Measurements from ENCODE around the gene OR56A5. TPM values are rescaled to one million over a fixed set of nuclear protein-coding genes. Genes with fewer than 3 reads are reported as not detected.

Gene OR56A5
- not detected for total RNA-seq
- not detected for polyA plus RNA-seq
- long read RNA-seq, donor 1: 0 reads
- long read RNA-seq, donor 2: 0 reads
- long read RNA-seq, donor 3: 0 reads

DNA sequence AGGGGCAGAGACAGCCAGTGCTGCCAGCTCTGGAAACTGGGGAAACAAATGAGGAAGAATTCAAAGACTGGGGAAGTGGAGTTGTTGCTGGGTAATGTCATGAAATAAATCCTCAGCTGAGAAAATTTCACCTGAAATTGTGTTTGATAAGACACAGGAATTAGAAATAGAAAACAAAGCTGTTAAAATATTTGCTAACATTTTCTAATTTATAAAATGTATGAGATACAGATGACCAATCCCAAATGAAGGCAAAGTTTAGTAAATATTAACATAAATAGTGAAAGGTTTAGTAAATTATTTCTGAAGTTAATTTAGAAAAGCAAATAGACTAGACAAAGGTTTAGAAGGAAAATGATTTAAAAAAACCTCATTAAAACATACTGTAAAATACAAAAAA, at the start of gene OR56A5:
Gene OR56A5 (minus strand): TSS at position 101 of the 400 bp plus-strand sequence. CDS start 0 bp downstream, at position 101.
- Histone ChIP-seq H3K4me1 (no peaks in the 10 kb centered on the region), H3K27ac (no peak within 1 kb of the TSS), H3K9me3 (peaks cover 0 to 17% (median 3%) of the 10 kb centered on the region in 11 donors), H3K36me3 (no peaks in the 10 kb centered on the region), H3K4me3 (no peak within 1 kb of the TSS), H3K27me3 (peaks cover 0 to 2% (median 0%) of the 10 kb centered on the region in 7 donors)
- no peak for TF ChIP-seq CTCF (IDR thresholded peaks at IDR 0.05)
- intact Hi-C loops (cut with DNase I): loop anchor here in 1 of 10 donors (10.0 kb wide), 1 partner anchor 794 kb away; no protein-coding TSS in a partner anchor
- DNase-seq: no peak
- no peak for ATAC-seq

DNA sequence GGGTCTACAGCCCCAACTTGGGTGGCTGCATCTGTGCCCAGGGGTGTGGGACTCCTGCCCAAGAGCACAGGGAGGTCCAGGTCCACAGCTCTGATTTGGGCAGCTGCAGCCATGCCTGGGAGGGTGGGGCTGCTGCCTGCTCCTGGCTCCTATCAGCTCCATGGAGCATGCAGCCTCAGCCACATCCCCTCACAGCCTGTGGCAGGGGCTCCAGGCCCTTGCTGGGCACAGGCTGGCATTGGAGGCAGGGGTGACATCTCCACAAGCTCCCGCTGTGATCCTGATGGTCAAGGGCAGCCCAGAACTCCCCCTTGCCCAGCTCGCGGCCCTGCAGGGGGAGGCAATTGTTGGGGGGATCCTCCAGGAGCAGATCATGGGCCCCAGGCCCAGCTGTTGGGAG, 44.7 kb upstream of the OR56A5 start:
- 66 to 73% methylated on average over 3 of the region's 3 CpGs for WGBS, 2 donors
- no peak for ATAC-seq
- H3K4me3 ChIP-seq: no peak overlapping the region
- no peak overlapping the region for H3K27ac ChIP-seq
- H3K27me3 ChIP-seq: peaks cover 0 to 5% (median 0%) of the 10 kb centered on the region in 7 donors
- H3K4me1 ChIP-seq: no peaks in the 10 kb centered on the region
- H3K9me3 ChIP-seq: peaks cover 0 to 25% (median 8%) of the 10 kb centered on the region in 11 donors
- no peak for TF ChIP-seq CTCF (IDR thresholded peaks at IDR 0.05)
- no peaks in the 10 kb centered on the region for H3K36me3 ChIP-seq
- no peak for DNase-seq
- intact Hi-C loops (cut with DNase I): loop anchor here in 1 of 10 donors (5.0 kb wide), 1 partner anchor 1346 kb away; no protein-coding TSS in a partner anchor

DNA sequence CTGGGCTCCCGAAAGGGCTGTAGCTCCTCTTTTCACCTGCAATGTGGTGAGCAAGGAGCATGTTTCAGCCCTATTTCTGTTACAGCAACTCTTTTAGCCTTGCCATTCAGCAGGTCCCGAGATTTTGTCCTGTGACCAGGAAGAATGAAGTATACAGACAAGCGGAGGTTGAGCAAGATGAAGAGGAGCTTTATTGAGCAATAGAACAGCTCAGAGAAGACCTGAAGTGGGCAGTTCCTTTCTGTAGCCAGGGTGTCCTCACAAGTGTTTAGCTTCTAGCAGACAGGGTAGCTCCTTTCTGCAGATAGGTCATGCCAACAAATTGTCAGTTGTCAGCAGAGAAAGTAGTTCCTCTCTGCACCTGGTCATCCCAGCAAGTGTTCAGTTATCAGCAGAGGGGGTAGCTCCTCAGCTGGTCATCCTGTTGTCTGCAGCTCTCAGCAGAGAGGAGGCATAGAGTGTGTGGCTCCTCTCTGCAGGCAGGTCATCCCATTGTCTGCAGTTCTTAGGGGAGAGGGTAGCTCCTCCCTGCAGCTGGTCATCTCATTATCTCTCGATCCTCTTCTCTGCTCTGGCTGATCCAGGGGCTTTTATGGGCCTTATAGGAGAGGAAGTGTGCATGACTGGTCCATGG, 43.9 kb upstream of the OR56A5 start:
- WGBS, 2 donors: 79% methylated on average over 4 of the region's 4 CpGs
- intact Hi-C loops (cut with DNase I): loop anchor here in 1 of 10 donors (5.0 kb wide), 1 partner anchor 1345 kb away; no protein-coding TSS in a partner anchor
- ATAC-seq: peak in 1 of 8 donors; percentile 14
- peaks cover 0 to 5% (median 0%) of the 10 kb centered on the region in 7 donors for H3K27me3 ChIP-seq
- no peak overlapping the region for H3K4me3 ChIP-seq
- H3K27ac ChIP-seq: no peak overlapping the region
- H3K36me3 ChIP-seq: no peaks in the 10 kb centered on the region
- H3K9me3 ChIP-seq: peaks cover 0 to 20% (median 8%) of the 10 kb centered on the region in 11 donors
- no peak for DNase-seq
- H3K4me1 ChIP-seq: peaks cover 0 to 4% (median 0%) of the 10 kb centered on the region in 9 donors
- no peak for TF ChIP-seq CTCF (IDR thresholded peaks at IDR 0.05)

GRCh38 chr11:6006846-6007245, 38.6 kb upstream of the OR56A5 start, which contains the start of gene OR56A4:
TSS of gene OR56A4 (minus strand) at chr11:6006946. CDS start at chr11:6002992, 3,954 bp downstream.
- TF ChIP-seq CTCF (IDR thresholded peaks at IDR 0.05): no peak
- H3K4me1 ChIP-seq: peaks cover 0 to 16% (median 0%) of the 10 kb centered on the region in 9 donors
- H3K27me3 ChIP-seq: no peaks in the 10 kb centered on the region
- no peak within 1 kb of the TSS for H3K4me3 ChIP-seq
- intact Hi-C loops (cut with DNase I): no loop called here
- DNase-seq: no peak
- ATAC-seq: no peak
- H3K36me3 ChIP-seq: no peaks in the 10 kb centered on the region
- no peaks in the 10 kb centered on the region for H3K9me3 ChIP-seq
- no peak within 1 kb of the TSS for H3K27ac ChIP-seq
